ENCODE data around the gene PRPF6. TPM values are rescaled to one million over a fixed set of nuclear protein-coding genes. Genes with fewer than 3 reads are reported as not detected.

Gene PRPF6
- polyA plus RNA-seq, 3 donors = 29.1 to 47.7 (median 34.5) TPM

DNA sequence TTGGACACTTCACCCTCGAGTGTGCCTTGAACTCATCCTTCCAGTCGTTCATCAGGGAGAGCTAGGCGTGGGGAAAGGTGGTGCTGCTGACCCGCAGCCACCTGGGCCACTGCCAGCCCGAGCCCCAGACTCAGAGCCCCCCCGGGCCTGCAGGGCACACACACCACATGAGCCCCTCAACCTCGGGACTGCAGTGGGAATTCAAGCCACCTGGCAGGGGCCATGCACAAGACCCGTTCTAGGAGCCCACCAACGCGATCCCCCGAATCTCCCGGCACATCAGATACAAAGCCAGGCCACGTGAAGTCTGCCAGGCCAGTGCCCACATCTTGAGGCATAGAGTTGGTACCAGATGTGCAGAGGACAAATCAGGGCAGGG is 14.0 kb upstream of the PRPF6 start:
- WGBS (ENCODE audit: insufficient coverage) = over 99% methylated on average over 13 of the region's 13 CpGs
- Mint-ChIP-seq H3K27me3 (ENCODE audit: low read depth in 3 of 3) (peaks cover 12 to 21% (median 19%) of the 10 kb centered on the region in 3 donors), H3K27ac (no peak overlapping the region), H3K9me3 (peaks cover 0 to 40% (median 14%) of the 10 kb centered on the region in 7 donors), H3K4me3 (no peak overlapping the region), H3K4me1 (peaks cover 10% of the 10 kb centered on the region), H3K36me3 (peaks cover 10 to 24% of the 10 kb centered on the region in 2 donors)
- no peak overlapping the region for H3K4me3 ChIP-seq (replicated peaks in 1 of 3; ENCODE audit: low read depth in 2 of 3, low read length in 3 of 3)
- H3K4me2 ChIP-seq (replicated peaks; ENCODE audit: extremely low read depth, low read length, poor library complexity, severe bottlenecking) = no peak overlapping the region
- H3K79me2 ChIP-seq (ENCODE audit: insufficient read depth, low read length) = no peaks in the 10 kb centered on the region
- peaks cover 0 to 10% of the 10 kb centered on the region in 2 donors for H3K27me3 ChIP-seq (ENCODE audit: control insufficient read depth in 2 of 2, insufficient read depth in 2 of 2, low read length in 2 of 2)
- H2AFZ ChIP-seq (ENCODE audit: insufficient read depth, low read depth, low read length, poor library complexity, severe bottlenecking) = no peak overlapping the region
- DNase-seq = no peak
- peaks cover 4 to 8% of the 10 kb centered on the region in 2 donors for H3K36me3 ChIP-seq (replicated peaks in 1 of 2; ENCODE audit: control insufficient read depth in 1 of 2, insufficient read depth in 2 of 2, low read length in 2 of 2)
- TF ChIP-seq, protein P1, sequence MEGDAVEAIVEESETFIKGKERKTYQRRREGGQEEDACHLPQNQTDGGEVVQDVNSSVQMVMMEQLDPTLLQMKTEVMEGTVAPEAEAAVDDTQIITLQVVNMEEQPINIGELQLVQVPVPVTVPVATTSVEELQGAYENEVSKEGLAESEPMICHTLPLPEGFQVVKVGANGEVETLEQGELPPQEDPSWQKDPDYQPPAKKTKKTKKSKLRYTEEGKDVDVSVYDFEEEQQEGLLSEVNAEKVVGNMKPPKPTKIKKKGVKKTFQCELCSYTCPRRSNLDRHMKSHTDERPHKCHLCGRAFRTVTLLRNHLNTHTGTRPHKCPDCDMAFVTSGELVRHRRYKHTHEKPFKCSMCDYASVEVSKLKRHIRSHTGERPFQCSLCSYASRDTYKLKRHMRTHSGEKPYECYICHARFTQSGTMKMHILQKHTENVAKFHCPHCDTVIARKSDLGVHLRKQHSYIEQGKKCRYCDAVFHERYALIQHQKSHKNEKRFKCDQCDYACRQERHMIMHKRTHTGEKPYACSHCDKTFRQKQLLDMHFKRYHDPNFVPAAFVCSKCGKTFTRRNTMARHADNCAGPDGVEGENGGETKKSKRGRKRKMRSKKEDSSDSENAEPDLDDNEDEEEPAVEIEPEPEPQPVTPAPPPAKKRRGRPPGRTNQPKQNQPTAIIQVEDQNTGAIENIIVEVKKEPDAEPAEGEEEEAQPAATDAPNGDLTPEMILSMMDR (IDR thresholded peaks at IDR 0.05) = no peak
- no peak overlapping the region for H3K27ac ChIP-seq (ENCODE audit: low read depth in 1 of 2, low read length in 2 of 2)
- no peak overlapping the region for H3K9ac ChIP-seq (ENCODE audit: insufficient read depth, low read length, poor library complexity, severe bottlenecking)
- H3K9me3 ChIP-seq (replicated peaks in 1 of 2; ENCODE audit: control insufficient read depth in 1 of 2, insufficient read depth in 1 of 2, low read length in 2 of 2) = peaks cover 0 to 24% of the 10 kb centered on the region in 2 donors
- intact Hi-C loops (cut with micrococcal nuclease) = no loop called here
- peaks cover 11 to 15% of the 10 kb centered on the region in 2 donors for H3K4me1 ChIP-seq (ENCODE audit: control insufficient read depth in 1 of 2, insufficient read depth in 2 of 2, low read length in 2 of 2)
- H4K20me1 ChIP-seq (ENCODE audit: insufficient read depth, low read length) = no peaks in the 10 kb centered on the region

DNA sequence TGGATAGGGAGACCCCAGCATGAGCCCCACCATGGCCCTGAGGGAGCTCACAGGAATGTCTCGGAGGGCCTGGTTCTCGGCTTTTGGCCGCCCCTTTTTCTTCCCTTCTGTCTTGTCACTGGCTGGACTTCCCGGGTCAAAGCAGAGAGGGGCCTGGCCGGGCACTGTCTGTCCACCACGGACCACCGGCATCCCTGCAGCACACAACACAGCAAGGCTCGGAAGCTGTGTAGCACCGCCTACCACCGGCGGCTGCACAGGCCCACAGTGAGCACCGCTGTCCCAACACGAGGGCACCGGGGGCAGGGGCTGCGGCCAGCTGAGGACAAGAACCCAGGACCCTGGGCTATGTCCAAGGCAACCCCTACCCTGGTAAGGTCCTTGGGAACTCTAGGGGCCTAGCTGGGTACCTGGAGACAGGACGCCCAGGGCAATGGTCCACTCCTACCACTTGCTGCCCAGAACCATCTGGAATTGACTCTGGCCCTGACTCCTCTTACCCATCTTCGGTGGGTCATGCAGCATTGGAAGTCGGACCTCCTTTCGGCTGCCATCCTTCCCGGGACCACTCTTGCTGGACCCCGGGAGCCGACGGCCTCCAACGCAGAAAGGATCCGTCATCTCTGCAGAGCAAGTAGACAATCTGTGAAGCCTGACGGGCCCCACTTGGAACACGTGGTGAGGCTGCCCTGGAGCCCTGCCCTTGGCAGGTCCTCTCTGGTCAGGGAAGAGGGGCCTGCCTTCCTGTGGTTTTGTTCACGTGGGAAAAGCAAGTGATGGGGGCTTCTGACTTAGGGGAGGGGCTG is 13.4 kb upstream of the PRPF6 start:
- Mint-ChIP-seq H3K4me1 (peaks cover 10% of the 10 kb centered on the region), H3K4me3 (no peak overlapping the region), H3K27me3 (ENCODE audit: low read depth in 3 of 3) (peaks cover 15 to 24% (median 19%) of the 10 kb centered on the region in 3 donors), H3K27ac (no peak overlapping the region), H3K9me3 (peaks cover 0 to 40% (median 14%) of the 10 kb centered on the region in 7 donors), H3K36me3 (peaks cover 10 to 22% of the 10 kb centered on the region in 2 donors)
- peaks cover 0 to 15% of the 10 kb centered on the region in 2 donors for H3K27me3 ChIP-seq (ENCODE audit: control insufficient read depth in 2 of 2, insufficient read depth in 2 of 2, low read length in 2 of 2)
- no peak for DNase-seq
- no peaks in the 10 kb centered on the region for H3K79me2 ChIP-seq (ENCODE audit: insufficient read depth, low read length)
- H3K9ac ChIP-seq (ENCODE audit: insufficient read depth, low read length, poor library complexity, severe bottlenecking) = no peak overlapping the region
- H2AFZ ChIP-seq (ENCODE audit: insufficient read depth, low read depth, low read length, poor library complexity, severe bottlenecking) = no peak overlapping the region
- H3K27ac ChIP-seq (ENCODE audit: low read depth in 1 of 2, low read length in 2 of 2) = no peak overlapping the region
- H4K20me1 ChIP-seq (ENCODE audit: insufficient read depth, low read length) = no peaks in the 10 kb centered on the region
- peaks cover 0 to 24% of the 10 kb centered on the region in 2 donors for H3K9me3 ChIP-seq (replicated peaks in 1 of 2; ENCODE audit: control insufficient read depth in 1 of 2, insufficient read depth in 1 of 2, low read length in 2 of 2)
- H3K4me1 ChIP-seq (ENCODE audit: control insufficient read depth in 1 of 2, insufficient read depth in 2 of 2, low read length in 2 of 2) = peaks cover 11 to 15% of the 10 kb centered on the region in 2 donors
- no peak overlapping the region for H3K4me2 ChIP-seq (replicated peaks; ENCODE audit: extremely low read depth, low read length, poor library complexity, severe bottlenecking)
- TF ChIP-seq, protein P1 (IDR thresholded peaks at IDR 0.05) = no peak
- no peak overlapping the region for H3K4me3 ChIP-seq (replicated peaks in 1 of 3; ENCODE audit: low read depth in 2 of 3, low read length in 3 of 3)
- 96% methylated on average over 27 of the region's 28 CpGs for WGBS (ENCODE audit: insufficient coverage)
- H3K36me3 ChIP-seq (replicated peaks in 1 of 2; ENCODE audit: control insufficient read depth in 1 of 2, insufficient read depth in 2 of 2, low read length in 2 of 2) = peaks cover 0 to 6% of the 10 kb centered on the region in 2 donors
- intact Hi-C loops (cut with micrococcal nuclease) = no loop called here

Data from CD14-positive monocyte (primary cell).